Measurements from ENCODE around the gene ATN1.
"Not testable (repeated sequence)": the region's sequence is repeated elsewhere in the genome, so short reads cannot be mapped to it uniquely, and the experiment has no call there.

ATN1 gene

DNA sequence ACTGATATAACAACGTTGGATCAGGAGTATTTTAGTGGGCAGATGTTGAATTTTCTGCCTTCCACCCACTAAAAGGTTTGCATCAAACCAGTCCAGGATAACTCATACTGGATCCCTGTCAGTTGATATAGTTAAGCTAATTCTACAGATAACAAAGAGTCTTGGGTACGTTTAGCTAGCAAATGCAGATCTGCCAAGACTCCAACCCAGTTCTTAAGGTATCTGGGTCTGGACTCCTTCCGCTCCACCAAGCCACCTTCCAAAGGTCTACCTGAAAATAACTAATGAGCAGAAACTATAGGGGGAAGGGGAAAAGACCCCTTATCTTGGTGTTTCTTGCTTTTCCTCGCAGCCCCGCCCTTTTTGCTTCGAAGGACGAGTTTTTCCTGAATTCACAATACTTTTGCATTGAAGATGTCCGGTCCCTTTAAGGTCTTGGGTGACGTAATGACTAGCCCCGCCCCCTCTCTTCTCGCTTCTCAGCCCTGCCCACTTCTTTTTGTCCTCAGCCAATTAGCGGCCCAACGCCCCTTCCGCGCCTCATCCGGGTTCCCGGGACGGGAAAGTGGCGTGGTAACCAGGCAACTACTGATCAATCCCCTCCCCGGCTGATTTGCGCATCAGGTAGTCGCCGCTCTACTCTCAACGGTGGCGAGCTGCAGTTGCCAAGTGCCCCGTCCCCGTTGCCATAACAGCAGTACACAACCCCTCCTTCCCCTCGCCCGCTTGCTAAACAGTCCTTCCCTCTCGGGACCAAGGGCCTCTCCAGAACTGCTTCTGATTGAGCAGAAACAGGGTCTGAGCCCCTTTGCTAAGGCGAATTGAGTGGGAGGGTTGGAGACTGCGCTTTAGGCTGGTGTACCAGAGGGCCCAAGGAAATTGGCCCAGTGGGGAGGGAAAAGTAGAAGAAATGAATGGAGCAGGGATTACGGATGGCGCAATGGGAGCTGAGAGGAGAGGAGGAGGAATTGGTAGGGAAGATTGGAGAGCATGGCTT is 23.2 kb upstream of the ATN1 start, which contains the start of gene LRRC23:
TSS of gene LRRC23 (plus strand) at position 543 of the 997 bp plus-strand sequence. CDS start 812 bp downstream, outside the sequence.
- DNase-seq, result peak; percentile 98

DNA sequence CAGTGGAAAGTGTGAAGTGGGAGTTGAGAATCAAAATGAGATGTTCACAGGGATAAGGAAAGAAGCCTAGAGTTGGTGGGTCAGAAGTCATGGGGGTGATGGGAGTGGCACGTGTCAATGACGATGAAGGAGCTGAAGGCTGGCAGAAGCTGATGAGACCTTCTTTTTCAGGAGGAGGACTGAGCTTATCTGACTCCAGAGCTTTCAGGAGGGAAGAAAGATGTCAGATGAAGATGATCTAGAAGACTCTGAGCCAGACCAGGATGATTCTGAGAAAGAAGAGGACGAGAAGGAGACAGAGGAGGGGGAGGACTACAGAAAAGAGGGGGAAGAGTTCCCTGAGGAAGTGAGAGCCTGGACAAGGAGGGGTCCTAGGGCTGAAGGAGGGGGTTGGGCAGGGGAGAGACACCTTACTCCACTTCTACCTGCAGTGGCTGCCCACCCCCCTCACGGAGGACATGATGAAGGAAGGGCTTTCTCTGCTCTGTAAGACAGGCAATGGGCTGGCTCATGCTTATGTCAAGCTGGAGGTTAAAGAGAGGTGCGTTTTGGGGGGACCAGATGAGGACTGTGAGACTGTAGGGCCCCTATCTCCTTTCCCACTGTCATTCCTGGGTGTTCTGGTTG is 22.2 kb upstream of the ATN1 start:
- DNase-seq, result no peak

DNA sequence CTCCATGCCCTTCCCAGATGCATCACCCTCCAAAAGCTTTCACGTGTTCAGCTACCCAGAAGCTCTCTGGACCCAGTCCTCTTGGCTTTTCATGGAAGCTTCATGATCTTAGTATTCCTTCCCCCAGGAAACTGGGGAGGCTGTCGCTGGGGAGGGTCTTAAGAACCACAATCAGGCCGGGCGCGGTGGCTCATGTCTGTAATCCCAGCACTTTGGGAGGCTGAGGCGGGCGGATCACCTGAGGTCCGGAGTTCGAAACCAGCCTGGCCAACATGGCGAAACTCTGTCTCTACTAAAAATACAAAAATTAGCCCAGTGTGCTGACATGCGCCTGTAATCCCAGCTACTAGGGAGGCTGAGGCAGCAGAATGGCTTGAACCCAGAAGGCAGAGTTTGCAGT is 19.6 kb upstream of the ATN1 start:
- not testable (repeated sequence) for DNase-seq

DNA sequence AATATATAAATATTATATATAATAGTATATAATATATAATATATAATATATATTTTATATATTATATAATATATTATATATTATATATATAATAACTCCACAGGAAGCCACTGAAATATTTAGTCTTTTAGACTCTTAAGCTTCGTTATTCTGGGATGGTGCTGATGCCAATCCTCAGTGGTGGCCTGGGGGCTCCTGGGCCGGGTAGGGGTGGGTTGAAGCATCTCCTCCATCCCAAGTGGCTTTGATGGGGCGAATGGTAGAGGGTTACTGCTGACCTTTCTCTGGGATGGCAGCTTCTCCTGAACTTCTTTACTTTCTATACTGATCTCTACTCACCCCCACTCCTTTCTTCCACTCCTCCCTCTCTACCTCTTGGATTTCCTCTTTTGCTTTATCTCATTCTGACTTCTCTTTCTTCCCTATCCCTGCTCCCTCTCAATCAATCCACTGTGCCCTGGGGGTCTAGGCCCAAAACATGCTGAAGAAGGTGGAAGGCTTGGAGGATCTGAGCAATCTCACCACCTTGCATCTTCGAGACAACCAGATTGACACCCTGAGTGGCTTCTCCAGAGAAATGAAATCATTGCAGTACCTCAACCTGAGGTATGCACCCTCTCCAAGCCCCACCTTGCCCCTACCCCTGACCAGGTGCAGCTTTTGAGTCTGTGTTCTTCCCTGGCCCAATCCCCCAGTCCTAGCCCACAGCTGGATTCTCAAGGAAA is 18.2 kb upstream of the ATN1 start:
- no peak for DNase-seq

DNA sequence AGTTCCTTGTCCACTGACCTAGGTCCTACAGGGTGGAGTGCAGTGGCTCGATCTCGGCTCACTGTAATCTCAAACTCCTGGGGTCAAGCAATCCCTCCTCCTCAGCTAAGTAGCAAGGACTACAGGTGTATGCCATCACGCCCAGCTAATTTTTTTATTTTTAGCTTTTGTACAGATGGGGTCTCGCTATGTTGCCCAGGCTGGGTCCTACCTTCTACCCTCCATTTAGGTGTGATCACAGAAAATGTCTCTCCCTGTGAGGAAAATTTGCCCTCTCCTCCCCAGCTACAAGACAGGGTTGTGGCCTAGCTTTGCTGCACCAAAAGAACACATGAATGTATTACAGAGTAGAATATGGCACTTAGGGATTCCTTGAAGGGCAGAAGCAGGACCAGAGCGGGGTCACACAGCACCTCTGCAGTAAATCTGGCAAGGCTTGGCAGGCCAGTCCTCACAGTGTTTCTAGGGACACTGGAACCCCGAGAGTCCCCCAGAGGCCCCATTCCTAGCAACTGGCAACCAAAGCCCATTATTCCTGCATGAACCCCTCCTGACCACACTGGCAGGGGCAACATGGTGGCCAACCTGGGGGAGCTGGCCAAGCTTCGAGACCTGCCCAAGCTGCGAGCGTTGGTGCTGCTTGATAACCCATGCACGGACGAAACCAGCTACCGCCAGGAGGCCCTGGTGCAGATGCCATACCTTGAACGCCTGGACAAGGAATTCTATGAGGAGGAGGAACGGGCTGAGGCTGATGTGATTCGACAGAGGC is 15.4 kb upstream of the ATN1 start:
- DNase-seq, result no peak

DNA sequence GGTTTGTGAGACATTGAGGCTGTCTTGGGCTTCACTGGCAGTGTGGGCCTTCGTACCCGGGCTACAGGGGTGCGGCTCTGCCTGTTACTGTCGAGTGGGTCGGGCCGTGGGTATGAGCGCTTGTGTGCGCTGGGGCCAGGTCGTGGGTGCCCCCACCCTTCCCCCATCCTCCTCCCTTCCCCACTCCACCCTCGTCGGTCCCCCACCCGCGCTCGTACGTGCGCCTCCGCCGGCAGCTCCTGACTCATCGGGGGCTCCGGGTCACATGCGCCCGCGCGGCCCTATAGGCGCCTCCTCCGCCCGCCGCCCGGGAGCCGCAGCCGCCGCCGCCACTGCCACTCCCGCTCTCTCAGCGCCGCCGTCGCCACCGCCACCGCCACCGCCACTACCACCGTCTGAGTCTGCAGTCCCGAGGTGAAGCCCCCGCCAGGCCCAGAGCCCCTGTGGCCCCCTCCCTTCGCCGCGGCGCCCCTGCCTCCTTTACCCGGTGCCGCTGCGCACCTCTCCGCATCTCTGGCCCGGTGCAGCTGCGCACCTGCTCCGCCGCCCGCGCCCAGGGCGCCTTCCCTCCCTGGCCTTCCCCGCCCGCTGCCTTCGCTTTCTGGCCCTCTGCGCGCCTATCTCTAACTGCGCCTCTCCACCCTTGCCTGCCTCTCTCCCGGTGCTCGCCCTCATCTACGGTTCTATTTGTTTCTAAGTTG is 13.4 kb upstream of the ATN1 start, which contains the start of gene ENO2:
TSS of gene ENO2 (plus strand) at position 335 of the 701 bp plus-strand sequence. CDS start 1,253 bp downstream, outside the sequence.
- peak; percentile 85 for DNase-seq

DNA sequence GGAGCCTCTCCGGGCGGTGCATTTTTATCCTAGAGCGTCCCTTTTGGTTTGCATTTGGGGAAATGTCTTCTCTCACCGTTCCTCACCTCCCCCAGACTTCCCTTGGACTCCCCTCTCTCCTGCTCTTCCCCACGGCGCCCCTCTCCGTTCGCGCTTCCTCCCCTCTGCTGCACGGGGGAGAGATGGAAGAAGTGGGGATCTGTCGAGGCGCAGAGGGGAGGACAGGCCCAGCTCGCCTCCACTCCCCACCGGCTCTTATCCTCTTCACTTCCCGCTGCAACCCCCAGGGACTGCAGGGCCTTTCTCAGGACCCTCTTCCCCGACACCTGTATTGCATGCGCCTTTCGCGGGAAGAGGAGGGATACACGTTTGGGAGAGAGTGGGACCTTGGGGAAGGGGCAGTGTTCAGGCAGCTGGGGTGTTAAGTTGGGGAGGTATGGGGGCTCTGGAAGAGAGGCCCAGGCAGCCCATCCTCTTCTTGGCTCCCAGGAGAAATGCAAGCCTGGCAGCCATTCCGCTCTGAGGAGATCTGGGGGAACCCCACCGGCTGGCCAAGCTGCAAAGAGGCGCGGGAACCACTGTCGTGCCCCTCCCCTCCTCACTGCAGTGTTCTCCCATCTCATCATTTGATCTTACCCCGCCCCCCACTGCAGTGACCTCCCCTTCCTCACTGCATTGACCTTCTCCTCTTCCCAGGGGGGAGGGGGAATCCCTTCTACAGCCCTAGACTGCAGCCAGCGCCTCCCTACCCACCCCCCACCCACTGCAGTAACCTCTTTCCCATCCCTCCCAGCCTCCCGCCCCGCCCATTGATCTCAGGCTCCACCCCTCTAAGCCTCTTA is 12.6 kb upstream of the ATN1 start:
- no peak for DNase-seq

DNA sequence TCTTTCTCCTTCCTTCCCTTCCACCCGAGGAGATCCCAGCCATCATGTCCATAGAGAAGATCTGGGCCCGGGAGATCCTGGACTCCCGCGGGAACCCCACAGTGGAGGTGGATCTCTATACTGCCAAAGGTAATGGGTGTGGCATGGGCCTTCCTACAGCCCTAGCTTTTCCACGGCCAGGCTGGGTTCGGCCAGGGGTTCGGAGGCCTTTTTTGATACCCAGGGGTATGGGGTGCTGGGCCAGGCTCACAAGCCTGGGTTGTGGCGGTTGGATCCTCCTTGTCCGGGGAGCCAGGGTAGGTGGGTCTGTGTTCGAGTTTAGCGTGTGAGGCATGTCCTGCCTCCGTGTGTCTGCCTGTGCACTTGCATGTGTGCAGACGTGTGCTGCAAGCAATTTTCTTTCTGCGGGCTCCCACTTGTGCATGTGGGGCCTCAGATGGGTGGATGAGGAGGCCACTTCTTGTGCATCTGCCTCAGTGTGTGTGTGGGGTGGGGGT is 11.9 kb upstream of the ATN1 start:
- DNase-seq, result no peak

DNA sequence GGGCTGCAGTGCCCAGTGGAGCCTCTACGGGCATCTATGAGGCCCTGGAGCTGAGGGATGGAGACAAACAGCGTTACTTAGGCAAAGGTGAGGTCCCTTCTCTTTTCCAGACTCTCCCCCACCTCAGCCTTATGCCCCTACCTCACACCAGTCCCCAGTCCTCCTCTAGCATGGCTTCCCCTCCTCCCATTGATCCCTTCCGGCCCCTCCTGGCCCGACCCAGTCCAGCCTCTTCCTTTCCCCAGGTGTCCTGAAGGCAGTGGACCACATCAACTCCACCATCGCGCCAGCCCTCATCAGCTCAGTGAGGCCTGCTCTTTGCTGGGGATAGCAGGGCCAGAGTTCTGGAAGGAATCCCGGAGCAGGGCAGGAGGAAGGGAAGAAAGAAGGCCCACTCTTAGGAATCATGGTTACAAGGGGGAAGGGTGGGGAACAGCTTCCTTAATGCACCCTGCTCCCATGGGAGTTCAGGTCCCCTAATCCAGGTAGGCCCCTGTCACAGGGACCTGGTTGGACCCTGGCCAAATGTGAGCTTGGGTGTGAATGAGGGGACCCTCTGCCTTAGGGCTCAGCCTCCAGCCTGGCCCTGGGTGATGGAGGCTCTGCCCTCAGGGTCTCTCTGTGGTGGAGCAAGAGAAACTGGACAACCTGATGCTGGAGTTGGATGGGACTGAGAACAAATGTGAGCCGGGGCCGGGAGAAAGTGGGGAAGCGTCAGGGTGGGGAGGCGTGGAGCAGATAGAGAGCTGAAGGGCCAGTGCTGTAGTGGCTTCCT is 11.1 kb upstream of the ATN1 start:
- no peak for DNase-seq

DNA sequence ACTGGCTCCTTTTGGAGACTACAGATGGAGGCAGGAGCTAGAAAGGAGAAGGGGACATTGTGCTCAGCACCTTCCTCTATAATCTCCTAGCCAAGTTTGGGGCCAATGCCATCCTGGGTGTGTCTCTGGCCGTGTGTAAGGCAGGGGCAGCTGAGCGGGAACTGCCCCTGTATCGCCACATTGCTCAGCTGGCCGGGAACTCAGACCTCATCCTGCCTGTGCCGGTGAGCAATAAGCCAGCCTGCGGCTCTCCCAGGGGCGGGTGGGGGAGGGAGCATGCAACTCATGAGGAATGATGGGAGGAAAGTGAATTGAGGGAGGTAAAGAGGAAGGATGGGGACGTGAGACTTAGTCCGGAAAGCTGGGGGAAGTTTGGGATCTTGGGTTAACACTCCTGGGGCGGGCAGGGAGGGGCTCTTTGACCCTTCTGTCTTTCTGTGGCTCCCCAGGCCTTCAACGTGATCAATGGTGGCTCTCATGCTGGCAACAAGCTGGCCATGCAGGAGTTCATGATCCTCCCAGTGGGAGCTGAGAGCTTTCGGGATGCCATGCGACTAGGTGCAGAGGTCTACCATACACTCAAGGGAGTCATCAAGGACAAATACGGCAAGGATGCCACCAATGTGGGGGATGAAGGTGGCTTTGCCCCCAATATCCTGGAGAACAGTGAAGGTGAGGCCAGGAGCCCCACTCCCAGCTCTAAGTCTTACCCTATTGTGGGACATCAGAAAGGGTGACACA is 10.1 kb upstream of the ATN1 start:
- DNase-seq, result no peak

DNA sequence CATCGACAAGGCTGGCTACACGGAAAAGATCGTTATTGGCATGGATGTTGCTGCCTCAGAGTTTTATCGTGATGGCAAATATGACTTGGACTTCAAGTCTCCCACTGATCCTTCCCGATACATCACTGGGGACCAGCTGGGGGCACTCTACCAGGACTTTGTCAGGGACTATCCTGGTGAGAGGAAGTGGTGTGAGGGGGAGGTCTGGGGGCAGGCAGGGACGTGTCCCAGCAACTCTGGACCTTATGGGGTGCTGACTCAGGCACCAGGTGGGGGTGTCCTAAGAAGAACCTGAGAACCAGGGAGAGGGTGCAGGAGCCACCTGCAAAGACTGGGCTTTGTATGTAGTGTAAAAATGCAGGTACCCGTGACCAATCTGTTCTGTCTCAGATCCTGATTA is 8.2 kb upstream of the ATN1 start:
- DNase-seq, result no peak

DNA sequence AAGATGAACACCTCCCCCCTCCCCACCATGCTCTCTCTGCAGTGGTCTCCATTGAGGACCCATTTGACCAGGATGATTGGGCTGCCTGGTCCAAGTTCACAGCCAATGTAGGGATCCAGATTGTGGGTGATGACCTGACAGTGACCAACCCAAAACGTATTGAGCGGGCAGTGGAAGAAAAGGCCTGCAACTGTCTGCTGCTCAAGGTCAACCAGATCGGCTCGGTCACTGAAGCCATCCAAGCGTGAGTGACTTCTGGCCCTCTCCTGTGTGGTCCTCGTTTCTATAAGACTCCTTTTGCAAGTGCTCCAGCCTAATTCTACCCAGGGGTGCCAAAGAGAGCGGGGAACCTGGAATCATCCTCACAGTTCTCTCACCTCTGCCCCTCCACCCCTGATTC is 6.2 kb upstream of the ATN1 start:
- no peak for DNase-seq

DNA sequence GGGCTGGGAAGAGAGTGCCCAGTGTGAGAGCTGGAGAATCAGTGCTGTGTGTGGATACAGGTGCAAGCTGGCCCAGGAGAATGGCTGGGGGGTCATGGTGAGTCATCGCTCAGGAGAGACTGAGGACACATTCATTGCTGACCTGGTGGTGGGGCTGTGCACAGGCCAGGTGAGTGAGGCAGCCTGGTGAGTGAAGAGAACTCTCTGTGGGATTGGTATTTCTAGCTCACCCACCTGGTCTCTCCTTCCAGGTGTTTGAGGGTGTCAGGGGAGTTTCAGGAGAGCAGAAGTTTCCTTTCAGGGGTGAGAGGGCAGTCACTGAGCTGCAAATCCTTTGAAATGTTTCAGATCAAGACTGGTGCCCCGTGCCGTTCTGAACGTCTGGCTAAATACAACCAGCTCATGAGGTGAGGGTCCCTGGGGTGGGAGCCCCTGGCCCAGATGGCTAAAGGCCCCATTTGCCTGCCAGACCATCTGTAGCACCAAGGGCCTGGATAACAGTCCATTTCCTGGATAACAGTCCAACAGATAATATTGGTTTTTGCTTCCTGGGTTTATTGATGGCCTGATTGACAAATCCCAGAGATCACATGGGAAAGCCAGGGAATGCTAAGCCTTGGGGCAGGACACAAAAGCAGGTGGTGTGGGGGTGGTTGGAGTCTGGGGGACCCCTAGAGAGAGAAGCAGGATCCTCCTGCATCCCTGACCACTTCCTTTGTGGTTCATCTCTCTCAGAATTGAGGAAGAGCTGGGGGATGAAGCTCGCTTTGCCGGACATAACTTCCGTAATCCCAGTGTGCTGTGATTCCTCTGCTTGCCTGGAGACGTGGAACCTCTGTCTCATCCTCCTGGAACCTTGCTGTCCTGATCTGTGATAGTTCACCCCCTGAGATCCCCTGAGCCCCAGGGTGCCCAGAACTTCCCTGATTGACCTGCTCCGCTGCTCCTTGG is 5.5 kb upstream of the ATN1 start:
- no peak for DNase-seq

DNA sequence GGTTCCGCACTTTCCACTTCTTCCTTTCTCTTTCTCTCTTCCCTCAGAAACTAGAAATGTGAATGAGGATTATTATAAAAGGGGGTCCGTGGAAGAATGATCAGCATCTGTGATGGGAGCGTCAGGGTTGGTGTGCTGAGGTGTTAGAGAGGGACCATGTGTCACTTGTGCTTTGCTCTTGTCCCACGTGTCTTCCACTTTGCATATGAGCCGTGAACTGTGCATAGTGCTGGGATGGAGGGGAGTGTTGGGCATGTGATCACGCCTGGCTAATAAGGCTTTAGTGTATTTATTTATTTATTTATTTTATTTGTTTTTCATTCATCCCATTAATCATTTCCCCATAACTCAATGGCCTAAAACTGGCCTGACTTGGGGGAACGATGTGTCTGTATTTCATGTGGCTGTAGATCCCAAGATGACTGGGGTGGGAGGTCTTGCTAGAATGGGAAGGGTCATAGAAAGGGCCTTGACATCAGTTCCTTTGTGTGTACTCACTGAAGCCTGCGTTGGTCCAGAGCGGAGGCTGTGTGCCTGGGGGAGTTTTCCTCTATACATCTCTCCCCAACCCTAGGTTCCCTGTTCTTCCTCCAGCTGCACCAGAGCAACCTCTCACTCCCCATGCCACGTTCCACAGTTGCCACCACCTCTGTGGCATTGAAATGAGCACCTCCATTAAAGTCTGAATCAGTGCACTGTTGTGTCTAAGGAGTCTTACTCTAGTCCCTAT is 4.6 kb upstream of the ATN1 start:
- DNase-seq, result no peak

DNA sequence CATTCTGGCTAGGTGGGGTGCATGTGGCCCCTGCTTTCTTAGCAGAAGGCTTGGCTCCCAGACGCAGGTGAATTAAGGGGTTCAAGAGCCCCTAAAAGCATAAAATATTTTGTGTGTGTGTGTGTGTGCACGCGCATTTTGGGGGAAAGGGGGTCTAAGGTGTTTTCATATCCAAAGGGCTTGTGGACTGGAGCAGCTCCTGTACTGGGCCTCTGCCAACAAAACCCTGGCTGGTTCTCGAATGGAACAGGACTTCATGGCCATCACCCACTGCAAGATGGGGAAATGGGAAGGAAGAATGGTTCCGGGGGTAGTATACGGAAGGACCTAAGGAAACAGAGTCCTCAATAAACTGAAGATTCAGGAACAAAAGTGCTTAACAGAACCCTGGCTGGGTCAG is 3.9 kb upstream of the ATN1 start:
- DNase-seq, result no peak

DNA sequence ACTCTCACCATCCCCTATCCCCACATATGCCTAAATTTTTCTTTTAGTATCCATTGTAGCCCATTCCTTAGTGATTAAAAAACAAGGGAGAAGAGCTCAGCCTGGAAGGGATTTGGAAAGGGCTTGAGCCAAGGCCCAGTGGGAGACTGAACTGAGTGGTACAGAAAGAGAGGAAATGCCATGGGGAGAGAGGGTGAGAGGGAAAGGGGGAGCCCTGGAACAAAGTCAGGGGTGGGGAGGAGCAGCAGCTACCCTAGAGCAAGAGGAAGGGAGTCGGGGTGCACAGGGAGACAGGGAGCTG is 2.6 kb upstream of the ATN1 start:
- DNase-seq, result no peak

DNA sequence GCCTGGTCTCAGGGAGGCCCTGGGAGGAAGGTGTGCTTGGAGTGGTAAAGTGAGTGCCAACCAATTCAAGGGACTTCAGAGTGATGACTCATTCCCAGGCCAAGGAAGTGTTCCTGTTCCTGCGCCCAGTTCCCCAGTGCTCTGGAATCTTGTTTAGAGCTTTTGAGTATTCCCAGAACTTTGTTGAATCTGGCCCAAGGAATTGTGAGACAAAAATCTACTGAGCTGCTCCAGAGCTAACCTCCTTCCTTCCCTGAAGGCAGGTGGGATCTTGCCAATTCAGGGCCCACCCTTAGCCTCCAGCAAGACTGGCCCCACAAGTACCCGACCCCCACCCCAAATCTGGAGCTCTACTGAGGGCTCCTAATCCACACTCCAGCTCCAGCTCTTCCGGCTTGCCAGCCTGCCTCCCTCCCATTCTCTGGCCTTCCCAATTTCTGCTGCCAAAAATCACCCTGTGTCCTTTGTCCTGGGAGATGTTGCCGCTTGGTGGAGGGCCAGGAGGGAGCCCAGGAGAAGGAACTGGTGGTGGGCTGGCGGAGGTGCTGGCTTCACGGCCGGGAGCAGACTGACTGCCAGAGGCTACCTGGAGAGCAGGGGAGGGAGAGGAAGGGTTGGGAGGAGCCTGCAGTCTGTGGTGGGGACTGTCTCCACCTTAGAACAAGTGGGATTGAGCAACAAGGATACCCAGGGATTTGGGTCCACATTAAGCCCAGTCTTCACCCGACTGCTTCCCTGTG is 2.0 kb upstream of the ATN1 start:
- DNase-seq, result no peak
